ENCODE results near the gene SUGCT. TPM values are rescaled to one million over a fixed set of nuclear protein-coding genes. Genes with fewer than 3 reads are reported as not detected.
"Not testable (repeated sequence)": the region's sequence is repeated elsewhere in the genome, so short reads cannot be mapped to it uniquely, and the experiment has no call there.

The SUGCT gene
- polyA plus RNA-seq (ENCODE audit: insufficient read length), result 1.3 TPM

DNA sequence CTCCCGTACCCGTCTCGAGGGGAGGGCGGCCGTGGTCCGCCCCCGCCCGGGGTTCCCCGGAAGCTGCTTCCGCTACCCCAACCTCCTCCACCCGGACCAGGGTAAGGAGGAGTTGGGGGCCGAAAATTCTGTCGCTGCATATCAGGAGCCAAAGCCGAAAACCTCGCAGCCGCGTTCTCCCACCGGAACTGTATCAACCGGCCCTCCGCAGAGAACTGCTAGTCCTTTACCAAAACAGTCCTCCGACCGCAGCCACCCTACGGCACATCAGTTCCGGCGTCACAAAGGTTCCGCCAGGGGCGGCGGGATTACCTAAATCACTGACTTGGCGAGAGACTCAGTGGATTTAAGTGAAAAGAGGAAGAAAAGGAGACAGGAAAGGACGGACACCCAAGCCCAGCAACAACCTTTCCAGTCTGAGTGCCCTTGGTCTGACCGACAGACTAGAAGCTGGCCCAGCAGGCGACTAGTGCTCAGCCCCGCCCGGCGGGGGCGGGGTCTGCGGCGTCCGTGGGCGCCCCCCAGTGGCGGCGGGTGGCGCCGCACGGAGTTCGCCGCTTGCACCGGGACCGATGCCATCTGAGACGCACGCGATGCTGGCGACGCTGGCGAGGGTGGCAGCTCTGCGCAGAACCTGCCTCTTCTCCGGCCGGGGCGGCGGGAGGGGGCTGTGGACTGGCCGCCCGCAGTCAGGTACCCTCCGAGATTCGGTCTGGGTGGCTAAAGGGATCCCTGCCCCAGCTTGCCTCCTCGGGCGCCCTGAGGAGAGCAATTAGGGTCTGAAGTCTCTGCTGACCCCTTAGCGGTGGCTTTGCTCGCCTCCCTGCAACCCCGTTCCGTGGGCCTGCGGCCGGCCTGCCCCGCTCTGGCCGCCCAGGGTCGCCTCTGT lies at the start of gene SUGCT, which contains the start of gene MPLKIP:
Gene SUGCT, plus strand, starts transcription at position 578 of the 889 bp plus-strand sequence.
Gene MPLKIP, minus strand, starts transcription at position 195 of the 889 bp plus-strand sequence. Its CDS starts 55 bp downstream, at position 140.
- DNase-seq, result peak; percentile 94

GRCh38 chr7:40092182-40092581 lies 42.6 kb upstream of the SUGCT start:
- DNase-seq, result no peak

DNA sequence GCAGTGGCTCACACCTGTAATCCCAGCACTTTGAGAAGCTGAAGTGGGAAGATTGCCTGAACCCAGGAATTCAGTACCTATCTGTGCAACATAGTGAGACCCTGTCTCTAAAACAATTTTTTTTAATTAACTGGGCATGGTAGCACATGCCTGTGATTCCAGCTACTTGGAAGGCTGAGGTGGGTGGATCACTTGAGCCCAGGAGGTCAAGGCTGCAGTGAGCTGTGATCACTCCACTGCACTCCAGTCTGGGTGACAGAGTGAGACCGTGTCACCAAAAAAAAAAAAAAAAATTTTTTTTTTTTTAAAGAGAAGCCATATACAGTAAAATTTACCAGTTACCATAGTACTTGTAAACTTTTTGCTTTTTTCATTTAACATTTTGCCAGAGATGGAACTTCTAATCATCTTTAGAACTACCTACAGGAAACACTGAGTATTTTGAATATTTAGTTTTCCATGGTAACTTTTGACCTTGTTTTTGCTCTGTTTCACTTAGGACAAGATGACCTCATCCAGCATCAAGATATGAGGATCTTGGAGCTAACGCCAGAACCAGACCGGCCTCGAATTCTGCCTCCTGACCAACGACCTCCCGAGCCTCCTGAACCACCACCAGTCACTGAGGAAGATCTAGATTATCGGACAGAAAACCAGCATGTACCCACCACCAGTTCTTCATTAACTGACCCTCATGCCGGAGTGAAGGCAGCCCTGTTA lies 41.0 kb upstream of the SUGCT start:
- DNase-seq, result no peak

- no peak for DNase-seq
These were observed 39.6 kb upstream of the SUGCT start for GRCh38 chr7:40095230-40095629.

- no peak for DNase-seq
These were observed 39.0 kb upstream of the SUGCT start for GRCh38 chr7:40095695-40096327.

- no peak for DNase-seq
These were observed 37.1 kb upstream of the SUGCT start for GRCh38 chr7:40097728-40098127.

GRCh38 chr7:40098810-40099209 lies 36.0 kb upstream of the SUGCT start:
- DNase-seq, result no peak

GRCh38 chr7:40099837-40100236 lies 35.0 kb upstream of the SUGCT start:
- no peak for DNase-seq

DNA sequence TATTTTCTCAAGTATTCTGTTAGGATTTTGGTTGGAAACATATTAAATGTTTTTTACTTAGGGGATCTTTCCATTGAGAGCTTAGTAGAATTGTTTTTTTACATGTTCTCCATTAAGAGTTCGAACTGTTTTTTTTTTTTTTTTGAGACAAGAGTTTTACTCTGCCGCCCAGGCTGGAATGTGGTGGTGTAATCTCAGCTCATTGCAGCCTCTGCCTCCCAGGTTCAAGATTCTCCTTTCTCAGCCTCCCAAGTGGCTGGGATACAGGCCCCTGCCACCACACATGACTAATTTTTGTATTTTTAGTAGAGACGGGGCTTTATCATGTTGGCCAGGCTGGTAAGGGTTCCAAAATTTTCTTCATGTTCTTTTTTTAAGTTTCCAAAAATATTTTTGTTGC lies 33.6 kb upstream of the SUGCT start:
- no peak for DNase-seq

DNA sequence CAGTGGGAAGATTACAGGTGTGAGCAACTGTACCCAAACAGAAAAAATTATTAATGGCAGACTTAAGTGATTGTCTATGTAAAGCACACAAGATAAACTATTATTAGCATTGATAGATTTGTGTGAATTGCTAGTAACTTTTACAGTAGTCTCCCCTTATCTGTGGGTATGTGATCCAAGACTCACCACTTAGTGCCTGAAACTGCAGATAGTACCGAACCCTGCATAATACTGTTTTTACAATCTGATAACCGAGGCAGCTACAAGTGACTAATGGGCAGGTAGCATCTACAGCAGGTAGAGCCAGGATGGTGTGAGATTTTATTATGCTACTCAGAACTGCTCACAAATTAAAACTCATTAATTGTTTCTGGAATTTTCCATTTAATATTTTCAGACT lies 31.9 kb upstream of the SUGCT start:
- DNase-seq, result no peak

GRCh38 chr7:40105879-40106473 lies 28.8 kb upstream of the SUGCT start:
- DNase-seq, result no peak

GRCh38 chr7:40115936-40116335 lies 18.9 kb upstream of the SUGCT start:
- no peak for DNase-seq

- DNase-seq, result not testable (repeated sequence)
These were observed 17.6 kb upstream of the SUGCT start for GRCh38 chr7:40117199-40117598.

DNA sequence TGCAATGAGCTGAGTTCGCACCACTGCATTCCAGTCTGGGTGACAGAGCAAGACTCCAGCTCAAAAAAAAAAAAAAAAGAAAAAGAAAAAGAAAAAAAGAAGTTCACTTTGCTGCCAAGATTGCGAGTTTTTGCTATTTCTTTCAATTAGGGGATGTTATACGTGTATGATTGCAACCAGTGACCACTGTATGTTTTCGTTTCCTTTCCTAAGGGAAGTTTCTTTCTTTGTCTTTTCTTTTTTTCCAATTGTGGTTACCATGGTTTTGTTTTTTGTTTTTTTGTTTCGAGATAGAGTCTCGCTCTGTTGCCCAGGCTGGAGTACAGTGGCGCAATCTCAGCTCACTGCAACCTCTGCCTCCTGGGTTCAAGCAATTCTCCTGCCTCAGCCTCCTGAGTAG lies 16.6 kb upstream of the SUGCT start:
- DNase-seq, result not testable (repeated sequence)

- no peak for DNase-seq
These were observed 14.8 kb upstream of the SUGCT start for GRCh38 chr7:40120020-40120419.

DNA sequence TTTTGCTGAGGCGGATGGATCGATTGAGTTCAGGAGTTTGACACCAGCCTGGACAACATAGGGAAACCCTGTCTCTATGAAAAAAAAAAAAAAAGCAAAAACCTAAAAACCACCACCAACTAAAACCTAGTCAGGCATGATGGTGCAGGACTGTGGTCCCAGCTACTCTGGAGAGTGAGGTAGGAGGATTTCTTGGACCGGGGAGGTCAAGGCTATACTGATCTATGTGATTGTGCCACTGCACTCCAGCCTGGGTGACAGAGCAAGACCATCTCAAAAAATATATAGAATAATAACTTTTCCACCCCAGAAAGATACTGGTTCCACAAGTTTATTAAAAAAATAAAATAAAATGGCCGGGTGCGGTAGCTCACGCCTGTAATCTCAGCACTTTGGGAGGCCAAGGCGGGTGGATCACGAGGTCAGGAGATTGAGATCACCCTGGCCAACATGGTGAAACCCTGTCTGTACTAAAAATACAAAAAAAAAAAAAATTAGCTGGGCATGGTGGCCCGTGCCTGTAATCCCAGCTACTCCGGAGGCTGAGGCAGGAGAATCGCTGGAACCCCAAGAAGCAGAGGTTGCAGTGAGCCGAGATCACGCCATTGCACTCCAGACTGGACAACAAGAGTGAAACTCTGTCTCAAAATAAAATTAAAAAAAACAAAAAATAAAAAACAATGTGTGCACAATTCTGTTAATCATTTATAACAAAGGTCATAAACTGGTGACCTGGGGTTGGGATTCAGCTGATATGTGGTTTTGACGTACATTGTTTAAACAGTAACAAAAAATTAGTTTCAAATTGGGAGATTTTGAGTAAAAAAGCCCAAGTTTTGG lies 12.5 kb upstream of the SUGCT start:
- not testable (repeated sequence) for DNase-seq

DNA sequence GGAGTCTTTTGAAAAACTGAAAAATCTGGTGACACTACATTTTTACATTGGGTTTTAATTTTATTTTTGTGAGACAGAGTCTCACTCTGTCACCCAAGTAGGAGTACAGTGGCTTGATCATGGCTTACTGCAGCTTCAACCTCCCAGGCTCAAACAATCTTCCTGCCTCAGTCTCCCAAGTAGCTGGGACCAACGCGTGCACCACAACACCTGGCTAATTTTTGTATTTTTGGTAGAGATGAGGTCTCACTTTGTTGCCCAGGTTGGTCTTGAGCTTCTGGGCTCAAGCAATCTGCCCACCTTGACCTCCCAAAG lies 11.9 kb upstream of the SUGCT start:
- no peak for DNase-seq

- no peak for DNase-seq
These were observed 1.0 kb upstream of the SUGCT start for GRCh38 chr7:40133561-40134427.

DNA sequence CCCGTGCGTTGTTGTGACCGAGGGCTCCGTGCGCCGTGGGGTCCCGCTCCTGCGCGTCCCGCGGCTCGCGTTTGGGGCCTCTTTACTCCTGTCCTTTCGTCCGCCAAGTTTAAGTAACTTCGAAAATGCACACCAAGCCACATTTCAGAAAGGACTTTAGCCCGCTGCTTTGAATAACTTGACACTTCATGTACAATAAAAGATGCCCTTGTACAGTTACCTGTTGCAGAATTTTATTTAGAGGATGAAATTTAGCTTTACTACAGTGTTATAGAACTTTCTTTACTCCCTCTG lies 459 bp downstream of the SUGCT start:
- no peak for DNase-seq

- DNase-seq, result no peak
These were observed 2.8 kb downstream of the SUGCT start for GRCh38 chr7:40137563-40137962.

GRCh38 chr7:40138973-40139372 lies 4.2 kb downstream of the SUGCT start:
- no peak for DNase-seq

All from hindlimb muscle (tissue), 1 donor.